Gastrocnemius medialis (tissue), 4 donors: Measurements from ENCODE around the gene SUOX. TPM values are rescaled to one million over a fixed set of nuclear protein-coding genes. Genes with fewer than 3 reads are reported as not detected.

ENCODE experiments used
- ATAC-seq, 2 donors: fragments of 150-250 bp; one replicate each; pipeline ENCODE4 v1.9.1; 2016
- DNase-seq, 2 donors: peaks; one replicate each; pipeline ENCODE4 v3.0.0-alpha.2; 2019
- H3K27ac ChIP-seq, 4 donors: fragments of 200-600 bp; sonication (generic); 1 replicate in 1 of 4; 2 replicates in 3 of 4; pipeline ENCODE4 v1.5.1; 2016 to 2018; ENCODE audit warnings: mild to moderate bottlenecking in 2 of 4, moderate library complexity in 1 of 4
- H3K27me3 ChIP-seq, 3 donors: fragments of 200-600 bp; sonication (generic) in 2 of 3; 1 replicate in 1 of 3; 2 replicates in 2 of 3; pipeline versions ENCODE4 v1.5.1 to v1.6.0; 2016 to 2019; ENCODE audit warnings: mild to moderate bottlenecking in 1 of 3, moderate library complexity in 1 of 3
- H3K36me3 ChIP-seq, 2 donors: fragments of 200-600 bp; sonication (generic) in 1 of 2; one replicate each; pipeline ENCODE4 v1.5.1; 2017 to 2018
- H3K4me1 ChIP-seq, 2 donors: fragments of 200-600 bp; sonication (generic) in 1 of 2; one replicate each; pipeline ENCODE4 v1.5.1; 2016 to 2017; ENCODE audit warnings: mild to moderate bottlenecking in 2 of 2
- H3K4me3 ChIP-seq, 4 donors: fragments of 200-600 bp; sonication (generic) in 3 of 4; 1 replicate in 1 of 4; 2 replicates in 3 of 4; pipeline ENCODE4 v1.5.1; 2016 to 2019; ENCODE audit warnings: mild to moderate bottlenecking in 2 of 4
- H3K9me3 ChIP-seq, 3 donors: fragments of 200-600 bp; sonication (generic) in 2 of 3; 1 replicate in 1 of 3; 2 replicates in 2 of 3; pipeline ENCODE4 v1.5.1; 2016 to 2019
- POLR2A ChIP-seq, 2 donors: fragments of 450-650 bp; IDR thresholded peaks; one replicate each; pipeline ENCODE4 v1.6.1; 2017; ENCODE audit warnings: antibody characterized with exemption in 2 of 2, mild to moderate bottlenecking in 2 of 2, moderate library complexity in 2 of 2
- in situ Hi-C, 4 donors: fragments of 200-750 bp; cut with MboI; loops; one replicate each; pipeline versions ENCODE4 v1.15.0 to v1.8.0; 2017; ENCODE audit warnings: low sequenced_read_pairs in 4 of 4
- intact Hi-C: fragments of 100-400 bp; cut with DNase I; formaldehyde crosslinking; loops from one replicate; pipeline ENCODE4 v1.15.1; 2023; ENCODE audit warnings: low total_unique reads
- total RNA-seq, 4 donors: library from RNA; depleted of rRNA; stranded (reverse); fragments of >200 nt; gene quantifications; one replicate each; pipeline versions ENCODE4 v1.1.0 to v1.2.3, GENCODE V29; 2016
- TF ChIP-seq, protein P1 (sequence below), 5 experiments: fragments of 450-650 bp in 3 of 5; fragments of 200-600 bp in 2 of 5; sonication (generic) in 2 of 5; IDR thresholded peaks in 4 of 5; conservative IDR thresholded peaks in 1 of 5; 1 replicate in 4 of 5; 2 replicates in 1 of 5; pipeline ENCODE4 v1.5.1; 2016 to 2019; ENCODE audit warnings: antibody characterized with exemption in 5 of 5, mild to moderate bottlenecking in 3 of 5, moderate library complexity in 3 of 5

The SUOX gene
- total RNA-seq, 4 donors from 2014 or later = 10.1 to 28.1 (median 18.9) TPM

DNA sequence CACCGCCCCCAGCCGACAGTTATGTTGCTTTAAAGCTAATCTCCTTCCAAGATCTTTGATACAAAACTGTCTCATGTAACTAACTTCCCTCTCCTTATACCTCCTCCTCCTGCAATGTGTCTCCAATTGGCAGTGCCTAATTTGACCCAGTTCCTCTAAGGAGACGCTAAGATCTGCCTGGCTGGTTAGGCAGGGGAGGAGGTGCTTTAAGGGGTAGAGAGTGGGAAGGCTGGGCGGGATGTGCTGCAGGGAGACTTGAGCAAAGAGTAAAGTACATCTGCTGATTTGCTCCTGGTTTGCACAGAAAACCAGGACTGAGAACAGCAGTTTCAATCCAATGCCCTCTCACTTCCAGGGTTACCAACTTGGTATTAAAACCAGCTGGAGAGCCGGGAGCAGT lies 16.4 kb downstream of the SUOX start:
- peaks cover 0 to 7% of the 10 kb centered on the region in 2 donors for H3K36me3 ChIP-seq
- no peaks in the 10 kb centered on the region for H3K4me1 ChIP-seq
- H3K27ac ChIP-seq = no peak overlapping the region
- intact Hi-C loops (no loop called here), in situ Hi-C loops (no loop called here)
- no peak for ATAC-seq
- TF ChIP-seq, protein P1, sequence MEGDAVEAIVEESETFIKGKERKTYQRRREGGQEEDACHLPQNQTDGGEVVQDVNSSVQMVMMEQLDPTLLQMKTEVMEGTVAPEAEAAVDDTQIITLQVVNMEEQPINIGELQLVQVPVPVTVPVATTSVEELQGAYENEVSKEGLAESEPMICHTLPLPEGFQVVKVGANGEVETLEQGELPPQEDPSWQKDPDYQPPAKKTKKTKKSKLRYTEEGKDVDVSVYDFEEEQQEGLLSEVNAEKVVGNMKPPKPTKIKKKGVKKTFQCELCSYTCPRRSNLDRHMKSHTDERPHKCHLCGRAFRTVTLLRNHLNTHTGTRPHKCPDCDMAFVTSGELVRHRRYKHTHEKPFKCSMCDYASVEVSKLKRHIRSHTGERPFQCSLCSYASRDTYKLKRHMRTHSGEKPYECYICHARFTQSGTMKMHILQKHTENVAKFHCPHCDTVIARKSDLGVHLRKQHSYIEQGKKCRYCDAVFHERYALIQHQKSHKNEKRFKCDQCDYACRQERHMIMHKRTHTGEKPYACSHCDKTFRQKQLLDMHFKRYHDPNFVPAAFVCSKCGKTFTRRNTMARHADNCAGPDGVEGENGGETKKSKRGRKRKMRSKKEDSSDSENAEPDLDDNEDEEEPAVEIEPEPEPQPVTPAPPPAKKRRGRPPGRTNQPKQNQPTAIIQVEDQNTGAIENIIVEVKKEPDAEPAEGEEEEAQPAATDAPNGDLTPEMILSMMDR (IDR thresholded peaks at IDR 0.05 in 4 of 5, conservative IDR thresholded peaks at IDR 0.05 in 1 of 5) = no peak
- no peaks in the 10 kb centered on the region for H3K9me3 ChIP-seq
- DNase-seq = no peak
- no peaks in the 10 kb centered on the region for H3K27me3 ChIP-seq
- H3K4me3 ChIP-seq = no peak overlapping the region

DNA sequence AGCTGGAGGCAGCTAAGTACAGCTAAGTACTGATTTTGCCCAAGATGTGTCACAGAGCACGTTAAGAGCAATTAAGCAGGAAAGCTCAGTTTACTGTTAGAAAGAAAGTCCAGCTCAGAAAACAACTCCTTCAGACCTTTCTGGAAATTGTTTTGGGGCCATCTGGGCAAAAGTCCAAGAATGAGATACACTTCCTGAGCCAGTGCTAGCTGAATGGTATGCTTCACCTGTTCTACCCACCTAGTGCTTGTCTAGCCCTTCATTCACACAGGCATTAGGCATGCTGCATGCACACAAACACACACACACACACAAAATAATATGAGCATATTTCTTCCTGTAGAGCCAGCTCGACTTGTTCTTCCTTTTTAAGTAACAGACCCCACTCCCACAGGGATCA lies 17.1 kb downstream of the SUOX start:
- intact Hi-C loops (no loop called here), in situ Hi-C loops (no loop called here)
- no peaks in the 10 kb centered on the region for H3K27me3 ChIP-seq
- no peak for TF ChIP-seq POLR2A (IDR thresholded peaks at IDR 0.05)
- TF ChIP-seq, protein P1 (IDR thresholded peaks at IDR 0.05 in 4 of 5, conservative IDR thresholded peaks at IDR 0.05 in 1 of 5) = no peak
- peaks cover 0 to 7% of the 10 kb centered on the region in 2 donors for H3K36me3 ChIP-seq
- no peak overlapping the region for H3K27ac ChIP-seq
- H3K9me3 ChIP-seq = no peaks in the 10 kb centered on the region
- no peaks in the 10 kb centered on the region for H3K4me1 ChIP-seq
- ATAC-seq (no peak), DNase-seq (no peak)
- no peak overlapping the region for H3K4me3 ChIP-seq

DNA sequence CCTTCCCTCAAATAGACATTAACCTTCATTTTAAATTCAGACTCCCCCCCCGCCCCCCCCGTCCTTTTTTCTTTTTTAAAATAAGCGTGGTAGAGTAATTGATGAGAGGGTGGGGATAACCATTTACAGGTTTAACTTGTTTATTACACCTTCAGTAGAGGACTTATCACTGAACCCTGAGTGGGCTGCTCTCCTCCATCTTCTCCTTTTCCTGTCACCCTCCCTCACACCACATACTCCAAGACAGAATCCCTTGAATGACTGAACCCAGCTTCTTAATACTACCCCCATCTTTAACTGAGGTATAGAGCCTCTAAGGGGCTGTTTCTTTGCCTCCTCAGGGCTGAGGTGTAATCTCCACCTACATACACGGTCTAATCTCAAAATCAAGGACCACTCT lies 20.1 kb downstream of the SUOX start:
- Histone ChIP-seq H3K4me1 (no peaks in the 10 kb centered on the region), H3K36me3 (peaks cover 0 to 7% of the 10 kb centered on the region in 2 donors), H3K4me3 (no peak overlapping the region), H3K27me3 (no peaks in the 10 kb centered on the region), H3K27ac (no peak overlapping the region), H3K9me3 (no peaks in the 10 kb centered on the region)
- intact Hi-C loops = no loop called here
- ATAC-seq = no peak
- in situ Hi-C loops = no loop called here
- no peak for DNase-seq
- TF ChIP-seq, protein P1 (IDR thresholded peaks at IDR 0.05 in 4 of 5, conservative IDR thresholded peaks at IDR 0.05 in 1 of 5) = no peak
- no peak for TF ChIP-seq POLR2A (IDR thresholded peaks at IDR 0.05)

DNA sequence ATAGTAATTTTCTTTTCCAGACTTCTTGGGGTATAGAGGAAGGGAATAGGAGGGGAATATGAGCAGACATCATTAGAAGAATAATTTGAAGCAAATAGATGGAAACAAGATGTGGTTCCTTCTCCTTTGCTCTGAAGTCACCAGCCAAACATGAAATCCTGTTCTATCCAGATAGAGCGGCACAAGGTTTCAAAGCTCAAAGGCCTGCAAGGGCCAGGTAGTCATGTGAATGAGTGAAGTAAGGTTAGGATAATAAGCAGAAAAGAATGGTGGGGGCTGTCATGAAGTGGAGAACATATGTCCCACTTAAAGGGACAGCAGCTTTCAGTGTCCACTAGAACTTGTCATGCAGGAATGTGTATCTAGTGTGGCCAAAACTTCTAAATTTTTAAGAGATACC lies 21.3 kb downstream of the SUOX start:
- no peak for ATAC-seq

More for the DNA sequence above, 21.3 kb downstream of the SUOX start:
- no peak overlapping the region for H3K4me3 ChIP-seq
- H3K27ac ChIP-seq = no peak overlapping the region
- in situ Hi-C loops (no loop called here), intact Hi-C loops (no loop called here)
- no peaks in the 10 kb centered on the region for H3K27me3 ChIP-seq
- no peaks in the 10 kb centered on the region for H3K4me1 ChIP-seq
- H3K36me3 ChIP-seq = peaks cover 0 to 7% of the 10 kb centered on the region in 2 donors
- H3K9me3 ChIP-seq = no peaks in the 10 kb centered on the region
- TF ChIP-seq POLR2A (IDR thresholded peaks at IDR 0.05) = no peak
- TF ChIP-seq, protein P1 (IDR thresholded peaks at IDR 0.05 in 4 of 5, conservative IDR thresholded peaks at IDR 0.05 in 1 of 5) = no peak
- DNase-seq = no peak
